GM12874 (cell line): ENCODE measurements around the gene KIAA0040.

ENCODE experiments used
- CTCF ChIP-seq: IDR thresholded peaks from 2 replicates; pipeline ENCODE4 v1.5.1; 2011; ENCODE audit warnings: low read depth, mild to moderate bottlenecking, control low read depth, low read length, moderate library complexity; ENCODE audit not compliant: insufficient read depth

Gene KIAA0040

DNA sequence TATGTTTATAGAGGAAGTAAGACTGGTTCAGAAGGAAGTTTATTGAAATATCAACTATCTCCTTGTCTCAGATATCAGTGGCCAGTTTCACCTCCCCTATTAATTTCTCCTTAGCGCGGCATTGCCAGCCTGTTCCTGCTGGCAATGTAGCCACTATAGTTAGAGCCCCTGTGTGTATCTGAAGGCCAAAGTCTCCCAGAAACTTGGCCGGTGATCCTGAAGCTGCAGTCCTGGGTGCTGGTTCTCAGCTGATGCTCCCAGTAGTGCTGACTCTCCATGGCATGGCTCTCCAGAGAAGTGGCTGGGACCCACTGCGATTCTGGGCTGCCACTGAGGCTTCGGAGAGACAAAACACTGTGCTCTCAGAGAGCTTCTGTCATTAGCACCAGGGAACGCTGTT lies 65.0 kb downstream of the KIAA0040 start:
- TF ChIP-seq CTCF = no peak

- no peak for TF ChIP-seq CTCF
Measured at GRCh38 chr1:175126347-175126746, 66.2 kb downstream of the KIAA0040 start.

GRCh38 chr1:175124861-175125260 lies 67.7 kb downstream of the KIAA0040 start:
- no peak for TF ChIP-seq CTCF

DNA sequence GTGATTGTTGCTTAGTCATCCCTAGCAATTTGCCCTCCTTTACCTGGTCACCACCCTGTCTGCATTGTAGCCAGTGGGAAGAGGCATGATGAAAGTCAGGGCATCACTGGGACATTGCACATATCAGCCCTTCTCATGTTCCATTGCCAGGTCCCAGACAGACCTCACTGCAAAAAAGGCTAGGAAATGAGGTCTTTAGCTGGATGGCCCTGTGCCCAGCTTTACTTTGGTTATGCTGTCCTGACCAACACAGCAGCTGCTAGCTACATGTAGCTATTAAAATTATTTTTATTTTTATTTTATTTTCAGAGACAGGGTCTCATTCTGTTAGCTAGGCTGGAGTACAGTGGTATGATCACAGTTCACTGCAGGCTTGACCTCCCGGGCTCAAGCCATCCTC lies 72.1 kb downstream of the KIAA0040 start:
- TF ChIP-seq CTCF = no peak

GRCh38 chr1:175118375-175119367 lies 73.9 kb downstream of the KIAA0040 start:
- no peak for TF ChIP-seq CTCF

DNA sequence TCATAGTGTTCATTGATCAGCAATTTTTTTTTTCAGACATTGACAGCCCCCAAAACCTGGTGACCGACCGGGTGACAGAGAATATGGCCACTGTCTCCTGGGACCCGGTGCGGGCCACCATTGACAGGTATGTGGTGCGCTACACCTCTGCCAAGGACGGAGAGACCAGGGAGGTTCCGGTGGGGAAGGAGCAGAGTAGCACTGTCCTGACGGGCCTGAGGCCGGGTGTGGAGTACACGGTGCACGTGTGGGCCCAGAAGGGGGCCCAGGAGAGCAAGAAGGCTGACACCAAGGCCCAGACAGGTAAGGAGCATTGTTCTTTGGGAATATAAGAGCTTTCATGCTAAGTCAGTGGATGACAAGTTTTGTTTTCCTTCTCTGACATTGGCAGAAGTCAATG lies 75.7 kb downstream of the KIAA0040 start:
- no peak for TF ChIP-seq CTCF

DNA sequence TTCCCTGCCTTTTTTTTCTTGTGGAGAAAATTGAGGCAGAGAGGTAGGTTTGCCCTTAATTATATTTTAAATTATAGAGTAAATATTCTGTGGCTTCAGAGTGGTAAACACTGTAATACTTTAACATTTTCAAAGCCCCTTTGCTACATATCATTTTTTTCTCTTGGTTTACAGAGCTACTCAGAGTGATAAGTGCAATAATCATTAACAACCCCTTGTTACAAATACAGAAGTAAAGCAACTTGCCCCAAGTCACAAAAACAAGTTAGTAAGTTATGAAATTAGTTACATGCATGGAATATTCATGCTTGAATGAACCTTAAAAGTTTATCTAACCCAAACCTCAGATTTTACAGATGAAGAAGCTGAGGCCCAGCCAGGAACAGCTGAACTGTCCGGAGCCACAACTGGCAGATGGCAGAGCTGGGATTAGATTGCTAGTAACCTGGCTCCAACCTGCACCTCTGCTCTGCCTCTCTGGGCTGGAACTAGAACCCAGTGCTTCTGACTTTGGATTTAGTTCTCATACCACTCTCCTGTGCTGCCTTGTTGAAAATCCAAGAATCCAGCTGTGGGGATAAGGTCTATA lies 76.3 kb downstream of the KIAA0040 start:
- no peak for TF ChIP-seq CTCF
